B cell (primary cell): ENCODE measurements around the gene CEP85L.

ENCODE experiments used
- EZH2 ChIP-seq: IDR thresholded peaks from 2 replicates; pipeline ENCODE4 v1.6.1; 2012; ENCODE audit warnings: borderline replicate concordance, low read depth, mild to moderate bottlenecking, moderate library complexity, low read length; ENCODE audit not compliant: insufficient read depth, poor library complexity, severe bottlenecking
- TF ChIP-seq, protein P1 (sequence below): fragments of 200-600 bp; IDR thresholded peaks from one replicate; pipeline ENCODE4 v1.8.0; 2022; ENCODE audit warnings: antibody characterized with exemption, mild to moderate bottlenecking

DNA sequence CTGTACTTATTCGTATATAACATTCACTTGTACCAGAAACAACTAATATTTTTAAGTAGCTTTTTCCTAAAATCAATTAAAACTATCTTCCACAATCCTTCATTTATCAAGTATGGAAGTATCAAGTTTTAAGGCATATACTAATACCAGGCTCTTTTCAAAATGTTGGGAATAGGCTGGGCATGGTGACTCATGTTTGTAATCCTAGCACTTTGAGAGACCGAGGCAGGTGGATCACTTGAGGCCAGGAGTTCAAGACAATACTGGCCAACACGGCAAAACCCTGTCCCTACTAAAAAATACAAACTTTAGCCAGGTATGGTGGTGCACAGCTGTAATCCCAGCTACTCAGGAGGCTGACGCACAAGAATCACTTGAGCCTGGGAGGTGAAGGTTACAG is 129.0 kb downstream of the CEP85L start:
- TF ChIP-seq, protein P1, sequence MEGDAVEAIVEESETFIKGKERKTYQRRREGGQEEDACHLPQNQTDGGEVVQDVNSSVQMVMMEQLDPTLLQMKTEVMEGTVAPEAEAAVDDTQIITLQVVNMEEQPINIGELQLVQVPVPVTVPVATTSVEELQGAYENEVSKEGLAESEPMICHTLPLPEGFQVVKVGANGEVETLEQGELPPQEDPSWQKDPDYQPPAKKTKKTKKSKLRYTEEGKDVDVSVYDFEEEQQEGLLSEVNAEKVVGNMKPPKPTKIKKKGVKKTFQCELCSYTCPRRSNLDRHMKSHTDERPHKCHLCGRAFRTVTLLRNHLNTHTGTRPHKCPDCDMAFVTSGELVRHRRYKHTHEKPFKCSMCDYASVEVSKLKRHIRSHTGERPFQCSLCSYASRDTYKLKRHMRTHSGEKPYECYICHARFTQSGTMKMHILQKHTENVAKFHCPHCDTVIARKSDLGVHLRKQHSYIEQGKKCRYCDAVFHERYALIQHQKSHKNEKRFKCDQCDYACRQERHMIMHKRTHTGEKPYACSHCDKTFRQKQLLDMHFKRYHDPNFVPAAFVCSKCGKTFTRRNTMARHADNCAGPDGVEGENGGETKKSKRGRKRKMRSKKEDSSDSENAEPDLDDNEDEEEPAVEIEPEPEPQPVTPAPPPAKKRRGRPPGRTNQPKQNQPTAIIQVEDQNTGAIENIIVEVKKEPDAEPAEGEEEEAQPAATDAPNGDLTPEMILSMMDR, result no peak
- TF ChIP-seq EZH2, result no peak
